H1 (cell line): ENCODE results near the gene PSMC2. TPM values are rescaled to one million over a fixed set of nuclear protein-coding genes. Genes with fewer than 3 reads are reported as not detected.

Source experiments
- CHD7 ChIP-seq: fragments of 300-600 bp; sonication (generic); IDR thresholded peaks from 2 replicates; pipeline ENCODE4 v1.7.1; 2012; ENCODE audit warnings: low read length, moderate library complexity, mild to moderate bottlenecking, inconsistent platforms; ENCODE audit not compliant: insufficient replicate concordance
- HDAC2 ChIP-seq, 2 experiments: fragments of 300-600 bp in 1 of 2; sonication (generic) in 1 of 2; IDR thresholded peaks; 2 replicates each; pipeline ENCODE4 v1.6.1; 2011 to 2012; ENCODE audit warnings: low read depth in 2 of 2, low read length in 2 of 2, mild to moderate bottlenecking in 2 of 2, moderate library complexity in 2 of 2, borderline replicate concordance in 1 of 2, inconsistent platforms in 1 of 2
- HDAC6 ChIP-seq: IDR thresholded peaks from one replicate; pipeline ENCODE4 v1.7.1; 2012; ENCODE audit warnings: low read depth, mild to moderate bottlenecking, inconsistent platforms, low read length, moderate library complexity
- SP1 ChIP-seq: IDR thresholded peaks from 2 replicates; pipeline ENCODE4 v1.6.1; 2011; ENCODE audit warnings: low read depth, low read length
- polyA plus RNA-seq, 7 experiments: library from polyadenylated mRNA; depleted of rRNA in 3 of 7; stranded (reverse) in 5 of 7; unstranded in 2 of 7; fragments of >200 nt in 5 of 7; fragments of 200-250 nt in 2 of 7; gene quantifications; 1 replicate in 5 of 7; 2 replicates in 1 of 7; 4 replicates in 1 of 7; pipeline versions ENCODE4 v1.2.1 to v1.2.3, GENCODE V29; 2011 to 2013; ENCODE audit warnings: missing spikeins in 2 of 7, mixed read lengths in 2 of 7
- total RNA-seq: library from RNA; stranded (reverse); fragmentation: NEBNext Ultra II Directional; extraction: Animal tissue kit (Norgen Biotek cat#: 25700); gene quantifications from 2 replicates; pipeline ENCODE4 v1.2.1, GENCODE V29; 2021

Gene PSMC2
- total and polyA plus RNA-seq, 2 of the 8 experiments (the other 6 are each of a cell fraction or from before 2014, with no cell fraction given) = 80.9 to 141 TPM

DNA sequence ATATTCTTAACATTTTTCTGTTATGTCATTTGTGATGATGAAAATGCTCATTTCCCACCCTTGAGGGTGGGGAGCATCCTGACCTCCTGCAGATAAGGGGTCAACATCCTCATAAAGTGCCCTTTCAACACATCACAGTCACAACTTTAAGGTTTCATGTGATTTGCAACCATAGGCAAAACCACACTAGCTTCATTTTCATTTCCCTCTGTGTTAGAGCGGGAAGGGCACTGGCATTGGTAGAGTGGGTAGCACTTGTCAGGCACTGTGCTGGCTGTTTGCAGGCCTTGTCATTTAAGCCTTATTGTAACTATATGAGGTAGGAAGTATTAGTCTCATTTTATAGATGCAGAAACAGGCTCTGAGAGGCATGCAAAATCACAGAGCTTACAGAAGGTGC lies 39.8 kb downstream of the PSMC2 start (continued):
- TF ChIP-seq CHD7 (no peak), HDAC2 (IDR thresholded peaks at IDR 0.05; ENCODE audit: borderline replicate concordance in 1 of 2, low read depth in 2 of 2, low read length in 2 of 2) (no peak), HDAC6 (no peak), SP1 (no peak)
